Ovary (tissue), 9 donors: ENCODE measurements around the gene CSAD. TPM values are rescaled to one million over a fixed set of nuclear protein-coding genes. Genes with fewer than 3 reads are reported as not detected.

Experiments
- DNase-seq, 5 donors: peaks; one replicate each; pipeline ENCODE4 v3.0.0-alpha.2; 2019 to 2020
- H3K27ac ChIP-seq, 2 donors: fragments of 200-600 bp; one replicate each; pipeline versions ENCODE4 v1.5.1 to v1.8.0; 2019 to 2022
- H3K27me3 ChIP-seq: fragments of 200-600 bp; one replicate; pipeline ENCODE4 v1.8.0; 2022
- H3K36me3 ChIP-seq: fragments of 200-600 bp; sonication (generic); one replicate; pipeline ENCODE4 v1.5.1; 2019
- H3K4me1 ChIP-seq: one replicate; pipeline ENCODE4 v1.8.1; 2013; ENCODE audit warnings: mild to moderate bottlenecking, moderate library complexity; ENCODE audit not compliant: insufficient read depth
- H3K4me3 ChIP-seq: fragments of 200-600 bp; sonication (generic); one replicate; pipeline ENCODE4 v1.5.1; 2017
- H3K9me3 ChIP-seq, 2 donors: fragments of 200-600 bp in 1 of 2; sonication (generic) in 1 of 2; one replicate each; pipeline versions ENCODE4 v1.5.1 to v1.8.1; 2013 to 2019; ENCODE audit warnings: mild to moderate bottlenecking in 1 of 2, moderate library complexity in 1 of 2
- CTCF ChIP-seq, 3 donors: fragments of 450-650 bp in 2 of 3; fragments of 200-600 bp in 1 of 3; IDR thresholded peaks; one replicate each; pipeline versions ENCODE4 v1.5.1 to v1.8.0; 2016 to 2022; ENCODE audit warnings: antibody characterized with exemption in 3 of 3, mild to moderate bottlenecking in 1 of 3
- EP300 ChIP-seq: sonication (generic); formaldehyde crosslinking; IDR thresholded peaks from one replicate; pipeline ENCODE4 v1.6.1; 2017; ENCODE audit warnings: antibody characterized with exemption
- POLR2A ChIP-seq: fragments of 450-650 bp; IDR thresholded peaks from one replicate; pipeline ENCODE4 v1.6.1; 2017; ENCODE audit warnings: antibody characterized with exemption, mild to moderate bottlenecking, moderate library complexity
- WGBS, 3 donors: extraction: QIAGEN DNeasy Blood & Tissue Kit in 1 of 3; methylation state at CpG; one replicate each; pipeline versions ENCODE4 v1.1.5 to v1.1.7; 2013 to 2017; 5-methylcytosine and 5-hydroxymethylcytosine counted together
- intact Hi-C, 4 donors: fragments of 100-400 bp; cut with DNase I; formaldehyde crosslinking; loops; one replicate each; pipeline versions ENCODE4 v1.11.0 to v1.15.1; 2022 to 2023
- polyA plus RNA-seq, 2 donors: library from polyadenylated mRNA; stranded (reverse); fragments of 200-250 nt in 1 of 2; fragments of 350-450 nt in 1 of 2; fragmentation: Illumina TruSeq in 1 of 2; extraction: RNeasy Lipid Tissue Mini Kit (QIAGEN cat#74804) in 1 of 2; gene quantifications; one replicate each; pipeline ENCODE4 v1.2.3, GENCODE V29; 2013 to 2014
- total RNA-seq, 7 donors: library from RNA; depleted of rRNA in 2 of 7; stranded (reverse); fragments of >200 nt in 2 of 7; fragmentation: NEBNext Ultra II Directional in 3 of 7; extraction: Animal tissue kit (Norgen Biotek cat#: 25700) in 3 of 7; gene quantifications; one replicate each; pipeline versions ENCODE4 v1.1.0 to v1.2.4, GENCODE V29; 2016 to 2023
- donor health status: DM: no; HTN: no; CAD: no; lungs with moderate emphysema.
- donor health status: DM: no; HTN: no; CAD: no.
- donor health status: Bipolar disorder and iron deficiency.
- donor health status: DM: yes; HTN: yes; CAD: no.
- donor health status: DM: no; HTN: no; CAD: no.
- donor health status: DM: yes; HTN: yes; CAD: no.

Gene CSAD
- total and polyA plus RNA-seq, 9 donors, result 19.8 to 36.0 (median 28.0) TPM

- peaks cover 4% of the 10 kb centered on the region for H3K4me1 ChIP-seq
- DNase-seq, result no peak
- no peaks in the 10 kb centered on the region for H3K27me3 ChIP-seq
- intact Hi-C loops, result no loop called here
- WGBS, 3 donors, result 64 to 68% (median 64%) methylated on average over 11 of the region's 11 CpGs
- H3K9me3 ChIP-seq, result no peaks in the 10 kb centered on the region
- no peaks in the 10 kb centered on the region for H3K36me3 ChIP-seq
- TF ChIP-seq EP300 (no peak), POLR2A (no peak), CTCF (IDR thresholded peaks at IDR 0.05) (no peak)
- H3K4me3 ChIP-seq, result no peak overlapping the region
- H3K27ac ChIP-seq, result peak overlapping the region in 1 of 2 donors; percentile 99
These were observed 43.6 kb upstream of the CSAD start for GRCh38 chr12:53224061-53224896.

- intact Hi-C loops, result no loop called here
- H3K27me3 ChIP-seq, result no peaks in the 10 kb centered on the region
- DNase-seq, result peak in 2 of 5 donors; percentile 35 to 56
- WGBS, 3 donors, result 29 to 36% (median 31%) methylated on average over 16 of the region's 16 CpGs
- H3K36me3 ChIP-seq, result no peaks in the 10 kb centered on the region
- H3K4me3 ChIP-seq, result no peak overlapping the region
- peaks cover 4% of the 10 kb centered on the region for H3K4me1 ChIP-seq
- no peak for TF ChIP-seq CTCF (IDR thresholded peaks at IDR 0.05)
- TF ChIP-seq POLR2A, result no peak
- TF ChIP-seq EP300, result no peak
- H3K9me3 ChIP-seq, result no peaks in the 10 kb centered on the region
- H3K27ac ChIP-seq, result peak overlapping the region in 1 of 2 donors; percentile 99
These were observed 42.8 kb upstream of the CSAD start for GRCh38 chr12:53223389-53224060.

- intact Hi-C loops, result no loop called here
- H3K4me1 ChIP-seq, result peaks cover 6% of the 10 kb centered on the region
- no peak for DNase-seq
These were observed 42.1 kb upstream of the CSAD start for GRCh38 chr12:53222806-53223261.

More at GRCh38 chr12:53222806-53223261, 42.1 kb upstream of the CSAD start:
- Histone ChIP-seq H3K36me3 (no peaks in the 10 kb centered on the region), H3K4me3 (no peak overlapping the region), H3K27me3 (no peaks in the 10 kb centered on the region), H3K27ac (peak overlapping the region; percentile 43 to 99), H3K9me3 (no peaks in the 10 kb centered on the region)
- TF ChIP-seq POLR2A, result no peak
- TF ChIP-seq CTCF (IDR thresholded peaks at IDR 0.05), result no peak
- no peak for TF ChIP-seq EP300
- WGBS, 3 donors, result 60 to 77% (median 72%) methylated on average over 4 of the region's 4 CpGs
